AG04450 (cell line): ENCODE data around the gene MCFD2. TPM values are rescaled to one million over a fixed set of nuclear protein-coding genes. Genes with fewer than 3 reads are reported as not detected.

Source experiments
- CTCF ChIA-PET: fragments of 300-600, 350-600 bp; formaldehyde crosslinking; extraction: SDS; loops from one replicate; lab custom pipeline; 2022; ENCODE audit warnings: antibody characterized with exemption, inconsistent platforms; lab: Charles Lee
- POLR2A ChIA-PET: fragments of 350-600 bp; formaldehyde crosslinking; extraction: SDS; loops from one replicate; lab custom pipeline; 2021; ENCODE audit warnings: antibody characterized with exemption, inconsistent platforms; lab: Yijun Ruan, JAX
- DNase-seq: peaks from one replicate; pipeline ENCODE4 v3.0.0-alpha.2; 2011; ENCODE audit warnings: low read depth, low spot score
- H3K27ac ChIP-seq: one replicate; pipeline ENCODE4 v1.5.1; 2012; ENCODE audit warnings: low read depth, low read length, control low read depth
- H3K27me3 ChIP-seq: one replicate; pipeline ENCODE4 v1.6.0; 2012; ENCODE audit warnings: low read length; ENCODE audit not compliant: control insufficient read depth, insufficient read depth
- H3K4me3 ChIP-seq: 2 replicates; pipeline ENCODE4 v1.5.1; 2011; ENCODE audit warnings: mild to moderate bottlenecking, low read depth, low read length, control low read depth
- H3K9me3 ChIP-seq: 2 replicates; pipeline ENCODE4 v1.5.1; 2012; ENCODE audit warnings: low read length; ENCODE audit not compliant: control insufficient read depth, insufficient read depth
- CTCF ChIP-seq: IDR thresholded peaks from 2 replicates; pipeline ENCODE4 v1.5.1; 2011; ENCODE audit warnings: low read depth, low read length, control low read depth, inconsistent platforms
- polyA plus RNA-seq: library from polyadenylated mRNA; depleted of rRNA; stranded (reverse); fragments of >200 nt; gene quantifications from 2 replicates; pipeline ENCODE4 v1.2.3, GENCODE V29; 2011

Gene MCFD2
- polyA plus RNA-seq, 1 experiment: 231 TPM

GRCh38 chr2:46887028-46887885 lies 28.3 kb downstream of the MCFD2 start:
- ChIA-PET POLR2A (no interaction called here), CTCF (interaction anchor here (0.8 to 6.1 kb wide), 12 partner anchors 109 to 437 kb away, joined by 3 to 37 read pairs (median 3); no protein-coding TSS in a partner anchor)
- no peaks in the 10 kb centered on the region; the same call in 1 of the 2 replicates for H3K9me3 ChIP-seq
- H3K27me3 ChIP-seq: no peaks in the 10 kb centered on the region
- H3K4me3 ChIP-seq: no peak overlapping the region
- H3K27ac ChIP-seq: no peak overlapping the region
- no peak for DNase-seq
- TF ChIP-seq CTCF: no peak

DNA sequence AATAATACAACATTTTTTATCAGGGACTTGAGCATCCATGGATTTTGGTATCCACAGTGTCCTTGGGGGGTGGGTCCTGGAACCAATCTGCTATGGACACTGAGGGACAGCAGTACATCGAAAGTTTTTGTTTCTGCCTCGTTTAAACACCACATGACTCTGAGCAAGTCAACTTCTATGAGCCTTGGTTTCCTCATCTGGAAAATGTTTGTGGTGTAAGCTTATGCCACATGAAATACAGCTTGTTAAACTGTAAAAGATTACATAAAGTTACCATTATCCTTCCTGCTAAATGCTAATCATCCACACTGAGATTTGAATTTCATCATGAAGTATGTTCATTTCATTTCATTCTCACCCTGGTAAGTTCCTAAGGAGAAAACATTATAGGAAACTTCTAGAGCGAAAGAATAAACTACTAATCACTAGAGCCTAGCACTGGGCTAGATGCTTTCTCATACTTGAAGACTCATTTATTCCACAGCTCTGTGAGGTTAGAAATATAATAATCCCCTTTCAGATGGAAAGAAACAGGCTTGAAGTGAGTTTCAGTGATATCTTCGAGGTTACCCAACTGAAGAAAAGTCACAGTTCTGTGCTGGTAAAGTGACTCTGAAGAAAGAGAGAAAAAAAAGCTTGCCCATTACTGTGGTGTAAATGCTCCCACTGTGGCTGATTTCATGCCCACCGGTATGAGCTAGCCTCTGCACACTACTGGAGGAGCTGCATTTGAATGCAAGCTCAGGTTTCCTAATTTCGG lies 29.2 kb downstream of the MCFD2 start:
- DNase-seq: no peak

DNA sequence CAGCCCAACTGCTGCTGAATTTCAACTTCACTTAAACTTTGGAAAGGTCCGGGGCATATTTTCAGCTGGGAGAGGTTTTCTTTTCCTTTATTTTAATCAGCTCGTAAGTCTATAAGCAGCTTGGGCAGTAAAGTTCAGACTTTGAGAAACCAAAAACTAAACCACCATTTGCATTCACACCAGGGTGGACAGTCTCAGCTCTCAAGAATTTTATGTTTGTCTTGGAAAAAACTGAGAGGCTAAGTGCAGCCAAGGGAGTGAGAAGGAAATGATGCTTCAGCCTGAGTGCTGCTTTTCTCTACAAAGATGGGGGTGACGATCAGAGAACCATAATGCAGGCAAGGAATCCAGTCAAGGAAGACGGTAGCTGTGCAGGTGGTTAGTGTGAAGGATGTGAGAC lies 30.2 kb downstream of the MCFD2 start:
- no peak for DNase-seq

More for the DNA sequence above, 29.2 kb downstream of the MCFD2 start:
- TF ChIP-seq CTCF: no peak
- H3K27ac ChIP-seq: no peak overlapping the region
- ChIA-PET POLR2A (no interaction called here), CTCF (interaction anchor here (0.8 to 6.1 kb wide), 11 partner anchors 73 to 437 kb away, joined by 3 to 37 read pairs (median 5); no protein-coding TSS in a partner anchor)
- H3K27me3 ChIP-seq: no peaks in the 10 kb centered on the region
- H3K9me3 ChIP-seq: no peaks in the 10 kb centered on the region
- H3K4me3 ChIP-seq: no peak overlapping the region

GRCh38 chr2:46879511-46879910 lies 36.1 kb downstream of the MCFD2 start:
- TF ChIP-seq CTCF: no peak
- Histone ChIP-seq H3K27ac (no peak overlapping the region), H3K9me3 (no peaks in the 10 kb centered on the region), H3K4me3 (no peak overlapping the region), H3K27me3 (no peaks in the 10 kb centered on the region)
- no peak for DNase-seq
- ChIA-PET POLR2A (no interaction called here), CTCF (interaction anchor here (1.0 kb wide), 1 partner anchor 102 kb away, joined by 3 read pairs; no protein-coding TSS in a partner anchor)

More for the DNA sequence above, 30.2 kb downstream of the MCFD2 start:
- CTCF ChIA-PET: interaction anchor here (0.6 to 6.1 kb wide), 11 partner anchors 72 to 258 kb away, joined by 3 to 37 read pairs (median 3); no protein-coding TSS in a partner anchor
- POLR2A ChIA-PET: interaction anchor here (0.5 to 0.7 kb wide), 2 partner anchors 117 to 240 kb away, joined by 3 to 4 read pairs; no protein-coding TSS in a partner anchor
- TF ChIP-seq CTCF: no peak
- peak overlapping the region; percentile 76 for H3K27ac ChIP-seq
- H3K9me3 ChIP-seq: no peaks in the 10 kb centered on the region
- H3K27me3 ChIP-seq: no peaks in the 10 kb centered on the region
- H3K4me3 ChIP-seq: no peak overlapping the region
